Panc1 (cell line): Measurements from ENCODE around the gene GNAT1. TPM values are rescaled to one million over a fixed set of nuclear protein-coding genes. Genes with fewer than 3 reads are reported as not detected.
"Not testable (repeated sequence)": the region's sequence is repeated elsewhere in the genome, so short reads cannot be mapped to it uniquely, and the experiment has no call there.

Experiments
- ATAC-seq: fragments of 200-7000 bp; cut with Tn5 transposase; 2 replicates; pipeline ENCODE4 v1.9.1; 2020; ENCODE audit warnings: mild to moderate bottlenecking, moderate library complexity
- BruUV-seq: library from RNA; stranded (reverse); fragments of 400-500 nt; replicated peaks from 2 replicates; lab custom pipeline; 2021; lab: Mats Ljungman, UMichigan
- CTCF ChIA-PET: fragments of 300-600 bp; sonication (Branson Sonifier 250); formaldehyde crosslinking; loops from one replicate; lab custom pipeline; 2022; ENCODE audit warnings: antibody characterized with exemption; lab: Charles Lee
- POLR2A ChIA-PET: fragments of 300-600 bp; sonication (Branson Sonifier 250); formaldehyde crosslinking; loops from one replicate; lab custom pipeline; 2022; ENCODE audit warnings: antibody characterized with exemption; lab: Charles Lee
- DNase-seq: peaks from one replicate; pipeline ENCODE4 v3.0.0-alpha.2; 2010; ENCODE audit warnings: low read depth, low spot score
- H3K27ac ChIP-seq: 2 replicates; pipeline ENCODE4 v1.5.1; 2011; ENCODE audit warnings: mild to moderate bottlenecking, low read length, inconsistent platforms
- H3K27me3 ChIP-seq: fragments of 200-500 bp; sonication (Bioruptor generic); 2 replicates; pipeline ENCODE4 v1.6.0; 2014; ENCODE audit warnings: low read length, inconsistent platforms; ENCODE audit not compliant: control insufficient read depth, insufficient read depth
- H3K36me3 ChIP-seq: fragments of 200-500 bp; sonication (Bioruptor generic); 2 replicates; pipeline ENCODE4 v1.5.1; 2014; ENCODE audit warnings: inconsistent platforms, mild to moderate bottlenecking, low read length, moderate library complexity; ENCODE audit not compliant: control insufficient read depth, insufficient read depth
- H3K4me1 ChIP-seq: 2 replicates; pipeline ENCODE4 v1.5.1; 2011; ENCODE audit warnings: inconsistent platforms, mild to moderate bottlenecking, low read length, moderate library complexity; ENCODE audit not compliant: control insufficient read depth, insufficient read depth
- H3K4me3 ChIP-seq, 2 experiments: 2 replicates each; pipeline ENCODE4 v1.5.1; 2011 to 2012; ENCODE audit warnings: low read depth in 2 of 2, low read length in 2 of 2, mild to moderate bottlenecking in 2 of 2, inconsistent platforms in 1 of 2, moderate library complexity in 1 of 2
- H3K9me3 ChIP-seq: fragments of 200-500 bp; sonication (Bioruptor generic); 2 replicates; pipeline ENCODE4 v1.5.1; 2014; ENCODE audit warnings: low read depth, mild to moderate bottlenecking, inconsistent platforms, low read length, moderate library complexity; ENCODE audit not compliant: control insufficient read depth, insufficient read depth
- POLR2AphosphoS5 ChIP-seq: IDR thresholded peaks from 2 replicates; pipeline ENCODE4 v1.6.1; 2012; ENCODE audit warnings: mild to moderate bottlenecking, low read depth, low read length, moderate library complexity
- SIN3A ChIP-seq: IDR thresholded peaks from 2 replicates; pipeline ENCODE4 v1.6.1; 2012; ENCODE audit warnings: low read depth, mild to moderate bottlenecking, low read length, moderate library complexity, borderline replicate concordance; ENCODE audit not compliant: insufficient read depth
- TCF7L2 ChIP-seq: IDR thresholded peaks from 2 replicates; pipeline ENCODE4 v1.6.1; 2011; ENCODE audit warnings: mild to moderate bottlenecking, low read depth, low read length, inconsistent platforms
- in situ Hi-C: cut with HindIII; loops from 2 replicates; pipeline ENCODE4 v1.10.0; 2016; ENCODE audit warnings: low sequenced_read_pairs, low pct_unique_long_range_greater_than_20kb
- intact Hi-C: fragments of 100-400 bp; cut with micrococcal nuclease; formaldehyde crosslinking; loops from one replicate; pipeline ENCODE4 v1.10.0; 2022; ENCODE audit not compliant: unreplicated experiment
- total RNA-seq: library from RNA; stranded (reverse); gene quantifications from one replicate; pipeline ENCODE4 v1.2.1, GENCODE V29; 2021; ENCODE audit not compliant: unreplicated experiment
- TF ChIP-seq, protein P1 (sequence below), 2 experiments: IDR thresholded peaks; 2 replicates each; pipeline ENCODE4 v1.6.1; 2011 to 2012; ENCODE audit warnings: low read depth in 2 of 2, control low read depth in 1 of 2, low read length in 1 of 2, mild to moderate bottlenecking in 1 of 2, moderate library complexity in 1 of 2; ENCODE audit not compliant: insufficient read depth in 1 of 2
- TF ChIP-seq, protein P2 (sequence below): fragments of 450-650 bp; IDR thresholded peaks from 2 replicates; pipeline ENCODE4 v1.5.1; 2017; ENCODE audit warnings: mild to moderate bottlenecking

The GNAT1 gene
- total RNA-seq, 1 experiment from 2014 or later: not detected

DNA sequence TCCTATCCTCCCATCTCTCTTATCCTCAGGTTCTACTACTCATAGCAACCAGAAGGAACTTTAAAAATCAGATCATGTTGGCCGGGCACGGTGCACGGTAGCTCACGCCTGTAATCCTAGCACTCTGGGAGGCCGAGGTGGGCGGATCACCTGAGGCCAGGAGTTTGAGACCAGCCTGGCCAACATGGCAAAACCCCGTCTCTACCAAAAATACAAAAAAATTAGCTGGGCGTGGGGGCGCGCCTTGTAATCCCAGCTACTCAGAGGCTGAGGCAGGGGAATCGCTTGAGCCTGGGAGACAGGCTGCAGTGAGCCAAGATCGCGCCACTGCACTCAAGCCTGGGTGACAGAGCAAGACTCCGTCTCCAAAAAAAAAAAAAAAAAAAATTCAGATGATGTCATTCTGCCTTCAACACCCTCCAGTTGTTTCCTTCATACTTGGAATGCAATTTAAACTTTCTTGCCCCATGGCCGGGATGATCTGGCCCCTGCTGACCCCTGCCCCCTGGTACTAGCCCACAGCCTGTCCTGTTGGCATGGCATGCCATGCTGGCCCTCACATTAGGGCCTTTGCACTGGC is 36.9 kb downstream of the GNAT1 start:
- H3K9me3 ChIP-seq, DNase-seq, in situ Hi-C loops, POLR2A ChIA-PET, H3K4me1 ChIP-seq, H3K27me3 ChIP-seq, ATAC-seq, H3K36me3 ChIP-seq, intact Hi-C loops: not testable (repeated sequence)
- peak overlapping the region; percentile 87 for H3K27ac ChIP-seq
- H3K4me3 ChIP-seq: peak overlapping the region; percentile 69 to 81
- CTCF ChIA-PET: interaction anchor here (0.9 to 3.5 kb wide), 2 partner anchors 15 to 34 kb away, joined by 3 to 39 read pairs; no protein-coding TSS in a partner anchor
- TSS peak; percentile 53 for BruUV-seq

DNA sequence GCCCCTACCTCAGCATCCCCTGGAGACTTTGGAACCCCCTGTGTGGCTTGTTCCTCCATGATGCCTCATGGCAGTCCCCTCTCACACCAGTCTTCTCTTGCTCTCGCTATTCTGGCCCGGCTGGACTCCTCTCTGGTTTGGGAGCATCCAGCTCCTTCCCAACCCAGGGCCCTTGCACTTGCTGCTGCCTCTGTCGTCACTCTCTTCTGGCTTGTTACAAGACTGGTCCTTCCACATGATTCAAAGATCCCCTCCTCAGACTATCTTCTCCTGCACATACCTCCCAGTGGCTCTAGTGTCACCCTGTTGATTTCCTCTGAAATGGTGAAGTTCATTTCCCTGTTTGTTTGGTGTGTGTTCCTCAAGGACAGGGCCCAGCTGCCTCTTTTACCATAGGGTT is 38.1 kb downstream of the GNAT1 start:
- Histone ChIP-seq H3K4me1 (no peaks in the 10 kb centered on the region; the same call in 1 of the 2 replicates), H3K36me3 (no peaks in the 10 kb centered on the region), H3K27ac (no peak overlapping the region), H3K9me3 (no peaks in the 10 kb centered on the region), H3K4me3 (no peak overlapping the region), H3K27me3 (no peaks in the 10 kb centered on the region)
- no peak for DNase-seq
- TF ChIP-seq TCF7L2 (no peak), POLR2AphosphoS5 (no peak), SIN3A (no peak)
- TF ChIP-seq, protein P1, sequence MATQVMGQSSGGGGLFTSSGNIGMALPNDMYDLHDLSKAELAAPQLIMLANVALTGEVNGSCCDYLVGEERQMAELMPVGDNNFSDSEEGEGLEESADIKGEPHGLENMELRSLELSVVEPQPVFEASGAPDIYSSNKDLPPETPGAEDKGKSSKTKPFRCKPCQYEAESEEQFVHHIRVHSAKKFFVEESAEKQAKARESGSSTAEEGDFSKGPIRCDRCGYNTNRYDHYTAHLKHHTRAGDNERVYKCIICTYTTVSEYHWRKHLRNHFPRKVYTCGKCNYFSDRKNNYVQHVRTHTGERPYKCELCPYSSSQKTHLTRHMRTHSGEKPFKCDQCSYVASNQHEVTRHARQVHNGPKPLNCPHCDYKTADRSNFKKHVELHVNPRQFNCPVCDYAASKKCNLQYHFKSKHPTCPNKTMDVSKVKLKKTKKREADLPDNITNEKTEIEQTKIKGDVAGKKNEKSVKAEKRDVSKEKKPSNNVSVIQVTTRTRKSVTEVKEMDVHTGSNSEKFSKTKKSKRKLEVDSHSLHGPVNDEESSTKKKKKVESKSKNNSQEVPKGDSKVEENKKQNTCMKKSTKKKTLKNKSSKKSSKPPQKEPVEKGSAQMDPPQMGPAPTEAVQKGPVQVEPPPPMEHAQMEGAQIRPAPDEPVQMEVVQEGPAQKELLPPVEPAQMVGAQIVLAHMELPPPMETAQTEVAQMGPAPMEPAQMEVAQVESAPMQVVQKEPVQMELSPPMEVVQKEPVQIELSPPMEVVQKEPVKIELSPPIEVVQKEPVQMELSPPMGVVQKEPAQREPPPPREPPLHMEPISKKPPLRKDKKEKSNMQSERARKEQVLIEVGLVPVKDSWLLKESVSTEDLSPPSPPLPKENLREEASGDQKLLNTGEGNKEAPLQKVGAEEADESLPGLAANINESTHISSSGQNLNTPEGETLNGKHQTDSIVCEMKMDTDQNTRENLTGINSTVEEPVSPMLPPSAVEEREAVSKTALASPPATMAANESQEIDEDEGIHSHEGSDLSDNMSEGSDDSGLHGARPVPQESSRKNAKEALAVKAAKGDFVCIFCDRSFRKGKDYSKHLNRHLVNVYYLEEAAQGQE (IDR thresholded peaks at IDR 0.05; ENCODE audit: insufficient read depth in 1 of 2, low read depth in 2 of 2, low read length in 1 of 2): no peak
- TF ChIP-seq, protein P2, sequence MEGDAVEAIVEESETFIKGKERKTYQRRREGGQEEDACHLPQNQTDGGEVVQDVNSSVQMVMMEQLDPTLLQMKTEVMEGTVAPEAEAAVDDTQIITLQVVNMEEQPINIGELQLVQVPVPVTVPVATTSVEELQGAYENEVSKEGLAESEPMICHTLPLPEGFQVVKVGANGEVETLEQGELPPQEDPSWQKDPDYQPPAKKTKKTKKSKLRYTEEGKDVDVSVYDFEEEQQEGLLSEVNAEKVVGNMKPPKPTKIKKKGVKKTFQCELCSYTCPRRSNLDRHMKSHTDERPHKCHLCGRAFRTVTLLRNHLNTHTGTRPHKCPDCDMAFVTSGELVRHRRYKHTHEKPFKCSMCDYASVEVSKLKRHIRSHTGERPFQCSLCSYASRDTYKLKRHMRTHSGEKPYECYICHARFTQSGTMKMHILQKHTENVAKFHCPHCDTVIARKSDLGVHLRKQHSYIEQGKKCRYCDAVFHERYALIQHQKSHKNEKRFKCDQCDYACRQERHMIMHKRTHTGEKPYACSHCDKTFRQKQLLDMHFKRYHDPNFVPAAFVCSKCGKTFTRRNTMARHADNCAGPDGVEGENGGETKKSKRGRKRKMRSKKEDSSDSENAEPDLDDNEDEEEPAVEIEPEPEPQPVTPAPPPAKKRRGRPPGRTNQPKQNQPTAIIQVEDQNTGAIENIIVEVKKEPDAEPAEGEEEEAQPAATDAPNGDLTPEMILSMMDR: no peak
- POLR2A ChIA-PET: no interaction called here
- no TSS peak for BruUV-seq
- intact Hi-C loops: no loop called here
- CTCF ChIA-PET: no interaction called here
- in situ Hi-C loops: no loop called here
- no peak for ATAC-seq

DNA sequence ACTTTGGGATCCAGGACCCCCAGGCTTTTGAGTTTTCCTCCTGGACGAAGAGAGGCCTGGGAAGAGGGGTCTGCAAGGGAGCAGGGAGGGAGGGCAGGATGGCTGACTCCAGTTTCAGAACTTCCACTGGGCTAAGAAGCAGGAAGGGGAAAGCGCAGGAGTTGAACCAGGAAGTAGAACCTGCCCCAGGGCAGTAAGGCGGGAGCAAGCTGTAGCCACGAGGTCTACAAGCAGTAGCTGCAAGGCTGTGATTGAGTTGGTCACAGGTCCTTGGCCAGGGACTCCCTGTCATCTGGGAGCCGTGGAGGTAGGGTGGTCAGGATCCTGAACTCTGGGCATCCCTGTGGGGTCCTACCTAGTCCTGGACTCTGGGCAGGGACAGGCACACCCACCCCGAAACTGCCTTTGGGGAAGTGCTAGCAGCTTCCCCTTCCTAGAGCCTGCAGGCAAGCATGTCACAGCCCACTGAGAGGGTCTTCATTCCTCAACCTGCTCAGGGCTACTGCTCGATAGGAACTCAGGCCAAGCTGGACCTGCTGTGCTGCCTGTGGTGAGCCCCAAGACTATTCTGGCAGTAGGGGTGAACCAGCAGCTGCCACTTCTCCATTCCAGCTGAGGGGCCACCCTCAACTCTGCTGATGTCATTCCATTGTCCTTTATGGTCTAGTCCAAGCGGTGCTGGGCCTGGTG is 38.8 kb downstream of the GNAT1 start:
- no peak for DNase-seq
- H3K27ac ChIP-seq: no peak overlapping the region
- no peaks in the 10 kb centered on the region; the same call in 1 of the 2 replicates for H3K4me1 ChIP-seq
- TF ChIP-seq POLR2AphosphoS5 (no peak), TCF7L2 (no peak), SIN3A (no peak)
- TF ChIP-seq, protein P1 (IDR thresholded peaks at IDR 0.05; ENCODE audit: insufficient read depth in 1 of 2, low read depth in 2 of 2, low read length in 1 of 2): no peak
- TF ChIP-seq, protein P2: no peak
- ChIA-PET CTCF (no interaction called here), POLR2A (no interaction called here)
- ATAC-seq: no peak
- BruUV-seq: no TSS peak
- no peak overlapping the region for H3K4me3 ChIP-seq
- in situ Hi-C loops: no loop called here
- H3K9me3 ChIP-seq: no peaks in the 10 kb centered on the region
- intact Hi-C loops: no loop called here
- H3K36me3 ChIP-seq: no peaks in the 10 kb centered on the region
- no peaks in the 10 kb centered on the region for H3K27me3 ChIP-seq
